DOHH2 (cell line): ENCODE data around the gene DUS4L.

Experiments
- CTCF ChIP-seq: fragments of 200-600 bp; sonication (generic); IDR thresholded peaks from one replicate; pipeline ENCODE4 v1.5.1; 2014; ENCODE audit warnings: antibody characterized with exemption, mild to moderate bottlenecking, low read depth, low read length; ENCODE audit not compliant: poor library complexity, severe bottlenecking
- EZH2phosphoT487 ChIP-seq: fragments of 200-600 bp; sonication (generic); IDR thresholded peaks from 2 replicates; pipeline ENCODE4 v1.6.1; 2017; ENCODE audit warnings: borderline replicate concordance, mild to moderate bottlenecking, antibody characterized with exemption, low read length, moderate library complexity, mixed read lengths

- TF ChIP-seq CTCF = no peak
- TF ChIP-seq EZH2phosphoT487 = no peak
These were observed 35.5 kb downstream of the DUS4L start for GRCh38 chr7:107599262-107599661.
